ENCODE results near the gene LTK.
"Not testable (repeated sequence)": the region's sequence is repeated elsewhere in the genome, so short reads cannot be mapped to it uniquely, and the experiment has no call there.

Gene LTK

GRCh38 chr15:41474941-41475340 lies 38.7 kb downstream of the LTK start:
- DNase-seq (ENCODE audit: low read depth), result no peak

DNA sequence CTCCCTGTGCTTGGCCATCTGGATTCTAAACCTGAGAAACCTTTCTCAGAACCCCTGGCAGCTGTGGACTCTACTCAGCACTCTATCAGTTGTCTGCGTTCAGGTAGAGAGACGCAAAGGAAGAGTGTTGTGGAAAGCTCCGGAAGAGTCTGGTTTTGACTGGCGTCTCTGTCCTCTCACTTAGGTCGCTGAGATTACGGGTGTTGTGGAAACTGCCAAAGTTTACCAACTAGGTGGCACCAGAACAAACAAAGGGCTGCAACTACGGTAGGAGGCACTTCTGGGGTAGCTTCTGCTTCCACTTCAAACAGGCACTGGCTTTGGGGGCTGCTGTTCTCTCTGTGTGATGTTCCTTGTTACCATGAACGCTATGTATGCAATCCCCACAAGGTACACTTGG lies 39.2 kb downstream of the LTK start:
- DNase-seq (ENCODE audit: low read depth), result no peak

GRCh38 chr15:41473418-41473817 lies 40.2 kb downstream of the LTK start:
- no peak for DNase-seq (ENCODE audit: low read depth)

GRCh38 chr15:41469644-41470043 lies 44.0 kb downstream of the LTK start:
- DNase-seq (ENCODE audit: low read depth), result not testable (repeated sequence)

DNA sequence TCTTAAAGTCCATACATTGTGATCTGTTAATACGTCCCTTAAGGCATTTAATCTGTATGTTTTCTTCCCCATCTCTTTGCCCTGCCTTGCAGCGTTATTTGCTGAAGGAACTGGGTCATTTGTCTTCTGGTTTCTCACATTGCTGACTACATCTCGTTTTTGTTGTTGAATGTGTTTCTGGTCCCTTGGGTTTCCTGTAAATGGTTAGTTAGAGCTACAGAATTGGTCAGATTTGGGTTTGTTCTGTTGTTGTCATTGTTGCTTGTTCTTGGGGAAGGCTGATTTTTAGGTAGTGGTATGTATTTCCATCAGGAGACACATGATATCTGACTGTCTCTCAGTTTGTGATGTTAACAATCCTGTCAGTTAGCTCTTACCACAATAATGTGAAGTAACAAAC lies 46.9 kb downstream of the LTK start:
- DNase-seq (ENCODE audit: low read depth), result no peak

DNA sequence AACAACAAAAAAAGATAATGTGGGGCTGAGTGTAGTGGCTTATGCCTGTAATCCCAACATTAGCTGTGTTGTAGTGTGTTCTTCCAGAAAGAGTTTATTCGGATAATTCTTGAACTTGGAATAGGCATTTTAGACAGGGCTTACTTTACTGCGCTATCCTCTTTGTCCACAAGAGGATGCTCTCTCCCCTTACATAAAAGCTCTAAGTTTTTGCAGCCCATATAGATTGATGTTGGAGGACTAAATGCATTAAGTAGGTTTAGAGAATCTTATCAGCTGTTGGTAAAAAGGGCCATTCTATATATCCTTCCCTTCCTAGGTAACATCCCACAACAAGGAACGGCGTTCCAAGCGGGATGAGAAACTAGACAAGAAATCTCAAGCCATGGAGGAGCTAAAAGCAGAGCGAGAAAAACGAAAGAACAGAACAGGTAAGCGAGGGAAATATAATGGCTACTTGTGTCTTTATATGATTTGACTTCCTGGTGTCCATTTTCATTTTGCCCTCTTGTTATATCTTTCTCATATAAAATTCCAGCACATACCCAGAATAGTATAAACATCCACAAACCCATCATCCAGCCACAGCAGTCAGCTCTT lies 47.7 kb downstream of the LTK start:
- peak; percentile 30 for DNase-seq (ENCODE audit: low read depth)

GRCh38 chr15:41464889-41465580 lies 48.6 kb downstream of the LTK start:
- DNase-seq (ENCODE audit: low read depth), result no peak

DNA sequence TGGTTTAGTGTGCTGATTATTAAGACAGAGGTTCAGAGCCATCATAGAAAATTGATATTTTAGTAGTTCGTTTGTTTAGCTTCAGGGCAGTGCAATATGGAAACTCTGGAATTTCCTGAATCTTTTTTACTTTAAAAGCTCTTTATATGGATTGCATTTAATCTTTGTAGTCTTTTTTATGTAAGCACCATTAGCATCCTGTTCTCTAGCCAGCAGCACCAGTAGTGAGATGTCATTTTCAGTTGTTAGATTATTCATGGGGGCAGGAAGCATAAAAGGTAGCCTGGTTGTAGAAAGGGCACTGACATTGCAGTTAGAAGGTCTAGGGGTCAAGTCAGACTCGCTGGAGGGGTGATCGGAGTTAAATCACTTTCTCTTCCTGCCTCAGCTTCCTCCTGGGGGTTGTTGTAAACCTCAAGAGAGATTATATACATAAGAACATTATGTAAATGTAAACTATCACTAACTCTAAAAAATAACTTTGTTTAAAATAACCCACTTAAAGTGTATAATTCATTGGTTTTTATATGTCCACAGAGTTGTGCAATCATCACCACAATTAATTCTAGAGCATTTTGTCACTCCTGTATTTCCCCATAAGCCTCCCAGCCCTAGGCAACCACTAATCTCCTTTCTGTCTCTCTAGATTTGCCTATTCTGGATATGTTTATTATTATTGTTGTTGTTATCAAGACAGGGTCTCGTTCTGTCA lies 51.4 kb downstream of the LTK start:
- no peak for DNase-seq (ENCODE audit: low read depth)

All from non-pigmented ciliary epithelial cell (primary cell).